Left ventricle myocardium inferior (tissue), 1 donor: ENCODE data around the gene PLEKHM1. TPM values are rescaled to one million over a fixed set of nuclear protein-coding genes. Genes with fewer than 3 reads are reported as not detected.

ENCODE experiments used
- DNase-seq: peaks from one replicate; pipeline ENCODE4 v3.0.0-alpha.2; 2020
- H3K27ac ChIP-seq: fragments of 200-600 bp; replicated peaks from 2 replicates; pipeline ENCODE4 v1.8.0; 2021
- H3K27me3 ChIP-seq: fragments of 200-600 bp; 2 replicates; pipeline ENCODE4 v1.8.0; 2021; ENCODE audit warnings: low read depth
- H3K36me3 ChIP-seq: fragments of 200-600 bp; 2 replicates; pipeline ENCODE4 v1.8.0; 2021
- H3K4me1 ChIP-seq: fragments of 200-600 bp; 2 replicates; pipeline ENCODE4 v1.8.0; 2021
- H3K4me3 ChIP-seq: fragments of 200-600 bp; 2 replicates; pipeline ENCODE4 v1.8.0; 2021; ENCODE audit warnings: mild to moderate bottlenecking, moderate library complexity
- H3K9me3 ChIP-seq: fragments of 200-600 bp; replicated peaks from 2 replicates; pipeline ENCODE4 v1.8.0; 2021
- intact Hi-C: fragments of 100-400 bp; cut with micrococcal nuclease; formaldehyde crosslinking; loops from one replicate; pipeline ENCODE4 v1.11.0; 2022
- total RNA-seq: library from RNA; stranded (reverse); fragmentation: NEBNext Ultra II Directional; extraction: Animal tissue kit (Norgen Biotek cat#: 25700); gene quantifications from one replicate; pipeline ENCODE4 v1.2.1, GENCODE V29; 2021
- TF ChIP-seq, protein P1 (sequence below): fragments of 200-600 bp; IDR thresholded peaks from 2 replicates; pipeline ENCODE4 v1.8.0; 2021; ENCODE audit warnings: antibody characterized with exemption, mild to moderate bottlenecking, borderline replicate concordance
- donor health status: DM: no; HTN: yes; CAD: no; lungs with severe emphysema.

PLEKHM1 gene
- total RNA-seq, 1 donor from 2014 or later: 27.3 TPM

DNA sequence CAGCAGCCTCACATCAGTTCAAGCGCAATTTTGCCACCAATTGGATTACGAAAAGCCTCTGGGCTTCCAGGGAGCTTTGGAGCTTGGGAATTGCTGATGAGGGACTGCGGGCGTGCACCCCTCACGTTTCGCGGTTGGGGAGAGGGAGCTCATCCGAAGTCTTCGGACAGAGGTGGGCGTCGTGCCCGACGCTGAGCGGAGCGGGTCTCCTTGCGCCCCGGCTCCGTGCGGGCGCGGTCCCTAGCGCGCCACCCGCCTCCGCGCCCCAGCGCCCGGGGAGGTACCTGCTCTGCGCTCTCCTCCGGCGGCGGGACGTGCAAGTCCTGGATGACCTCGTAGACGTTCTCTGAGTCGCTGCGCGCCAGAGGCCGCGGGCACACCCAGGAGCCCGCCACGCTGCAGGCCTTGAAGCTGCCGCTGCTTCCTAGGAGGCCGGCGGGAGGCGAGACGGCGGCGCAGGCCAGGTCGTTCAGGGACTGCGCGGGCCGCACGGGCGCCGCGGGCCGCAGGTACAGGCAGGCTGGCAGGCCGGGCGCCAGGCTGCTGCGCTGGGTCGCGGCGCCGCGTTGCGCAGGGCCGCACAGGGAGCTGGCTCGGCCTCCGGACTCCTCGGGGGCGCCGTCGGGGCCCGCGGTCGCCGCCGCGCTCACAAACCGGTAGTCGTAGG lies 61.0 kb downstream of the PLEKHM1 start:
- TF ChIP-seq, protein P1, sequence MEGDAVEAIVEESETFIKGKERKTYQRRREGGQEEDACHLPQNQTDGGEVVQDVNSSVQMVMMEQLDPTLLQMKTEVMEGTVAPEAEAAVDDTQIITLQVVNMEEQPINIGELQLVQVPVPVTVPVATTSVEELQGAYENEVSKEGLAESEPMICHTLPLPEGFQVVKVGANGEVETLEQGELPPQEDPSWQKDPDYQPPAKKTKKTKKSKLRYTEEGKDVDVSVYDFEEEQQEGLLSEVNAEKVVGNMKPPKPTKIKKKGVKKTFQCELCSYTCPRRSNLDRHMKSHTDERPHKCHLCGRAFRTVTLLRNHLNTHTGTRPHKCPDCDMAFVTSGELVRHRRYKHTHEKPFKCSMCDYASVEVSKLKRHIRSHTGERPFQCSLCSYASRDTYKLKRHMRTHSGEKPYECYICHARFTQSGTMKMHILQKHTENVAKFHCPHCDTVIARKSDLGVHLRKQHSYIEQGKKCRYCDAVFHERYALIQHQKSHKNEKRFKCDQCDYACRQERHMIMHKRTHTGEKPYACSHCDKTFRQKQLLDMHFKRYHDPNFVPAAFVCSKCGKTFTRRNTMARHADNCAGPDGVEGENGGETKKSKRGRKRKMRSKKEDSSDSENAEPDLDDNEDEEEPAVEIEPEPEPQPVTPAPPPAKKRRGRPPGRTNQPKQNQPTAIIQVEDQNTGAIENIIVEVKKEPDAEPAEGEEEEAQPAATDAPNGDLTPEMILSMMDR: no peak
- Histone ChIP-seq H3K27me3 (peaks cover 44% of the 10 kb centered on the region), H3K36me3 (no peaks in the 10 kb centered on the region), H3K27ac (no peak overlapping the region), H3K4me3 (peak overlapping the region; percentile 36), H3K4me1 (peaks cover 77% of the 10 kb centered on the region), H3K9me3 (no peaks in the 10 kb centered on the region)
- no peak for DNase-seq
- intact Hi-C loops: no loop called here

DNA sequence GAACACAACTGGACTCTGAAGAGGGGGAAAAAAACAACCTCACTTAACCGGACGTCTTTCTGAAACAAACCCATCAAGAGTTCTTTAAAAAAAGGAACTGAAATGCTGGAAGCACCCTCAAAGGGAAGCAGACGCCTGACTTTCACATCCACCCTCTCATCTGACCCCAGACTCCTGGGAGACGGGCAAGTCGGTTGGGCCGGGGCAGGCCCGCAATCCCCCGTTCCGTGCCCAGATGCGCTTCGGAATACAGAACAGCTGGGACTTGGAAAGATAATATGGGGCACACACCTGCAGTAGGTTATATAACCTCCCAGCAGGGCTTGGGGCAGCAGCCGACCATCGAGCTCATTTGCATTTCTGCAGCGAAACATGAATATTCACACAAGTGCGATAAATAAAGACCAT lies 61.6 kb downstream of the PLEKHM1 start:
- TF ChIP-seq, protein P1: no peak
- Histone ChIP-seq H3K27me3 (peaks cover 44% of the 10 kb centered on the region), H3K4me3 (peak overlapping the region; percentile 36), H3K27ac (peak overlapping the region; percentile 36), H3K9me3 (no peaks in the 10 kb centered on the region), H3K4me1 (peaks cover 82% of the 10 kb centered on the region), H3K36me3 (no peaks in the 10 kb centered on the region)
- intact Hi-C loops: no loop called here
- no peak for DNase-seq

DNA sequence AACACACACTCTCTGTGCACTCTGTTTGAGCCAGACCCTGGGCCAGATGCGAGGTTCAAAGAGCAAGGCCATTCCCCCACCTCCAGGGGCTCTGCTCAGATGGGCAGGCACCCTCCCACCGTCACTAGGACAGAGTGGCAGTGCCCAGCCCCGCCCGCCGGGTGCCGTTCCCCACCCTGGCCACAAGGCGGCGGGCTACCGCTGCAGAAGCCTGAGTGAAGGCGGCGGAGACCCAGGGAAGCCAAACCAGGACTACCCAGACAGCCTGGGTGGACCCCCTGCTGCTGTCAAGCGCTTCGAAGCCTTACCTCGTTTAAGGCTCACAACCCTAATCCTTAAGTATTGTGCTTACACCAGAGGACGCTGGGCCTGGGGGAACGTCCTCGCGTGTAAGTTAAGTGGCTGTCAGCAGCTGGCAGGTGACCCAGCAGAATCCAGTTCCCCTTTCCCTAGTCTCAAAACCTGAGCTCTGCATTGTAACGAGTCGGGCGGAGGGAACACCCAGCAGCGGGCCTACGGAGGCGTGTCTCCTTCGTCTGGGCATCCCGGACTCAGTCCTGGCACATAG lies 62.4 kb downstream of the PLEKHM1 start:
- intact Hi-C loops: no loop called here
- Histone ChIP-seq H3K4me1 (peaks cover 85% of the 10 kb centered on the region), H3K27me3 (peaks cover 44% of the 10 kb centered on the region), H3K9me3 (no peaks in the 10 kb centered on the region), H3K27ac (peak overlapping the region; percentile 36), H3K4me3 (peak overlapping the region; percentile 41), H3K36me3 (no peaks in the 10 kb centered on the region)
- peak; percentile 73 for DNase-seq
- TF ChIP-seq, protein P1: peak; percentile 98

DNA sequence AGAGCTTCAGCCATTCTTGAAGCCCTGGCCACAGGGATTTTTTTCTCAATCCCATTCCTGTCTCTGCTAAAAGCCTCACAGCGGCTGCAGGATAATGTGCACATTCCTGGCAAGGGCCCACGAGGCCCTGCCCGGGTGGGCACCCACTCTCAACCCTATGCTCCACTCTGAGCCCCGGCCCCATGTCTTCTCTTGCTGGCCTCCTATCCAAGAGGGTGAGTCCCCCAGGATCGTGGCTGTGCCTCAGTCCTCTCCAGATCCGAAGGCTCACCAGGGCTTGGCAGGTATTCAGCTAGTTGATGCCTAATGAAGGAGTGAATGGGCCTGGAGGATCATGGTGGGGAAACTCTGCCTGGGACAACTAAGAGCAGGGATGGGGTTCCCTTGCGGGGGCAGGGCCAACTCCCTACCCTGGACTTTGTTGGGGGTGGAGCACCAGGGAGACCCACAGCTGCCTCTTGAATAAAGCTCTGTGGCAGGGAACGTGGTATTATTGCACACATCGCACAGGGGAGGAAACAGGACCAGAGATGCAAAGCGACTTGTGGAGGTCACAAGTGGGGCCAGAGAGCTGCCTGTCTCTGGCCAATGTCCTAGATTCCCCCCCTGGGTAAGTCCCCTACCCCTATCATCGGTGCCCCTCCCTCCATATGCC lies 63.2 kb downstream of the PLEKHM1 start:
- intact Hi-C loops: no loop called here
- Histone ChIP-seq H3K36me3 (no peaks in the 10 kb centered on the region), H3K4me1 (peaks cover 77% of the 10 kb centered on the region), H3K27ac (no peak overlapping the region), H3K27me3 (peaks cover 38% of the 10 kb centered on the region), H3K4me3 (no peak overlapping the region), H3K9me3 (no peaks in the 10 kb centered on the region)
- DNase-seq: no peak
- TF ChIP-seq, protein P1: no peak

DNA sequence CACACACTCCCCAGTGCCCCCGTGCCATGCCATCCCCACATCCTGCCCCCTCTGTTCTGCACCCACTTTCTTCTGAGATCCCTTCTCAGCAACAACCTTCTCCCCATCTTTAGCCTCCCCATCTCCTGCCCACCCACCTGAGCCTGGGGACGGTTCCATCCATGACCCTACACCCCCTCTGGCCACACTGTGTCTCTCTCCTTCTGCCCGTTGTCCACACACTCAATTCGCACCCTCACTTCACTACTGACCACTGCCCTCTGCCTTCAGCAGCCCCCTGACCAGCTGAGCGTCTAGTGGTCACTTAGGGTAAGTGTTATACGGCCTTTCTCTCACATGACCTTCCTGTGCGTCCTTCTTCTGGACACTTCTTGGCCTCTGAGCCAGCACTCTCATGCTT lies 64.0 kb downstream of the PLEKHM1 start:
- H3K9me3 ChIP-seq: no peaks in the 10 kb centered on the region
- intact Hi-C loops: no loop called here
- no peaks in the 10 kb centered on the region for H3K36me3 ChIP-seq
- peaks cover 69% of the 10 kb centered on the region for H3K4me1 ChIP-seq
- H3K27ac ChIP-seq: no peak overlapping the region
- H3K27me3 ChIP-seq: peaks cover 31% of the 10 kb centered on the region
- TF ChIP-seq, protein P1: no peak
- H3K4me3 ChIP-seq: no peak overlapping the region
- no peak for DNase-seq
